HepG2 (cell line): ENCODE data around the gene STUB1. TPM values are rescaled to one million over a fixed set of nuclear protein-coding genes. Genes with fewer than 3 reads are reported as not detected.

Source experiments
- ARHGAP35 ChIP-seq: sonication (generic); formaldehyde crosslinking; IDR thresholded peaks from 2 replicates; pipeline ENCODE4 v1.9.0; 2022; ENCODE audit warnings: mild to moderate bottlenecking, inconsistent platforms, moderate library complexity, missing genetic modification reagents, borderline replicate concordance
- CHD2 ChIP-seq: IDR thresholded peaks from 2 replicates; pipeline ENCODE4 v1.6.1; 2011; ENCODE audit warnings: low read depth, low read length, improper control_type of control experiment
- ELK4 ChIP-seq: sonication (generic); formaldehyde crosslinking; IDR thresholded peaks from 2 replicates; pipeline ENCODE4 v1.9.0; 2021; ENCODE audit warnings: missing genetic modification reagents, borderline replicate concordance
- ESRRA ChIP-seq: sonication (generic); formaldehyde crosslinking; IDR thresholded peaks from 2 replicates; pipeline ENCODE4 v1.5.1; 2020; ENCODE audit warnings: mild to moderate bottlenecking, low read depth, missing genetic modification reagents
- GPBP1L1 ChIP-seq: sonication (generic); formaldehyde crosslinking; IDR thresholded peaks from 2 replicates; pipeline ENCODE4 v1.5.0; 2020; ENCODE audit warnings: mild to moderate bottlenecking, missing genetic modification reagents
- GTF3A ChIP-seq: sonication (generic); formaldehyde crosslinking; conservative IDR thresholded peaks from 2 replicates; pipeline ENCODE4 v1.4.0; 2020; ENCODE audit warnings: mild to moderate bottlenecking, missing genetic modification reagents
- JUNB ChIP-seq: sonication (generic); formaldehyde crosslinking; IDR thresholded peaks from 2 replicates; pipeline ENCODE4 v1.8.0; 2022; ENCODE audit warnings: missing genetic modification reagents, mild to moderate bottlenecking, borderline replicate concordance
- PPARG ChIP-seq: conservative IDR thresholded peaks from 2 replicates; pipeline ENCODE4 v1.6.1; 2016; ENCODE audit warnings: missing biosample characterization, missing genetic modification reagents
- STAG1 ChIP-seq: sonication (generic); formaldehyde crosslinking; IDR thresholded peaks from 2 replicates; pipeline ENCODE4 v1.4.0; 2020; ENCODE audit warnings: missing genetic modification reagents
- YEATS2 ChIP-seq: sonication (generic); formaldehyde crosslinking; IDR thresholded peaks from 2 replicates; pipeline ENCODE4 v1.4.0; 2020; ENCODE audit warnings: missing genetic modification reagents, borderline replicate concordance
- ZBTB37 ChIP-seq: sonication (generic); formaldehyde crosslinking; IDR thresholded peaks from 2 replicates; pipeline ENCODE4 v1.4.0; 2020; ENCODE audit warnings: mild to moderate bottlenecking, missing genetic modification reagents
- ZFY ChIP-seq: sonication (generic); formaldehyde crosslinking; IDR thresholded peaks from 2 replicates; pipeline ENCODE4 v1.4.0; 2020; ENCODE audit warnings: missing genetic modification reagents
- ZGPAT ChIP-seq: IDR thresholded peaks from 2 replicates; pipeline ENCODE4 v1.6.1; 2016; ENCODE audit warnings: mild to moderate bottlenecking
- ZNF33A ChIP-seq: sonication (generic); formaldehyde crosslinking; IDR thresholded peaks from 2 replicates; pipeline ENCODE4 v1.5.1; 2020; ENCODE audit warnings: missing genetic modification reagents, mild to moderate bottlenecking, moderate library complexity, borderline replicate concordance
- ZNF34 ChIP-seq: sonication (generic); formaldehyde crosslinking; IDR thresholded peaks from 2 replicates; pipeline ENCODE4 v1.4.0; 2020; ENCODE audit warnings: mild to moderate bottlenecking, missing genetic modification reagents, borderline replicate concordance
- ZNF383 ChIP-seq: sonication (generic); formaldehyde crosslinking; IDR thresholded peaks from 2 replicates; pipeline ENCODE4 v1.4.0; 2020; ENCODE audit warnings: missing genetic modification reagents, mild to moderate bottlenecking, borderline replicate concordance
- ZNF547 ChIP-seq: sonication (generic); formaldehyde crosslinking; IDR thresholded peaks from 2 replicates; pipeline ENCODE4 v1.5.1; 2020; ENCODE audit warnings: mild to moderate bottlenecking, missing genetic modification reagents
- ZNF563 ChIP-seq: sonication (generic); formaldehyde crosslinking; IDR thresholded peaks from 2 replicates; pipeline ENCODE4 v1.8.0; 2022; ENCODE audit warnings: mild to moderate bottlenecking, moderate library complexity, missing genetic modification reagents
- ZNF569 ChIP-seq: sonication (generic); formaldehyde crosslinking; IDR thresholded peaks from 2 replicates; pipeline ENCODE4 v1.5.0; 2020; ENCODE audit warnings: mild to moderate bottlenecking, missing genetic modification reagents, moderate library complexity, borderline replicate concordance
- ZNF672 ChIP-seq: sonication (generic); formaldehyde crosslinking; IDR thresholded peaks from 2 replicates; pipeline ENCODE4 v1.8.1; 2022; ENCODE audit warnings: missing genetic modification reagents
- polyA plus RNA-seq, 8 experiments: library from polyadenylated mRNA; depleted of rRNA in 3 of 8; stranded (reverse) in 7 of 8; unstranded in 1 of 8; fragments of >200 nt; fragmentation: Illumina TruSeq in 4 of 8; extraction: Trizol in 4 of 8; gene quantifications; 2 replicates each; pipeline versions ENCODE4 v1.2.1 to v1.2.3, GENCODE V29; 2011 to 2016; ENCODE audit warnings: low read depth in 4 of 8, missing spikeins in 1 of 8, mixed read lengths in 1 of 8; ENCODE audit not compliant: insufficient read depth in 1 of 8
- total RNA-seq, 5 experiments: library from RNA; depleted of rRNA; stranded (reverse); fragments of >200 nt; fragmentation: Illumina TruSeq; extraction: Trizol; gene quantifications; 2 replicates each; pipeline ENCODE4 v1.2.3, GENCODE V29; 2016; ENCODE audit warnings: low read depth in 1 of 5

Gene STUB1
- total and polyA plus RNA-seq, 2 of the 13 experiments (the other 11 are each of a cell fraction or from before 2014, with no cell fraction given), result 52.9 to 78.2 TPM

- TF ChIP-seq PPARG, result peak; percentile 61; the same call in 1 of the 2 replicates
- TF ChIP-seq GTF3A (CRISPR knock-in tag), result no peak; the same call in 1 of the 2 replicates
- TF ChIP-seq GPBP1L1 (CRISPR knock-in tag), result no peak
- TF ChIP-seq STAG1 (CRISPR knock-in tag), result peak; percentile 60
- no peak for TF ChIP-seq ZNF547 (CRISPR knock-in tag)
- TF ChIP-seq JUNB (CRISPR knock-in tag), result no peak
- TF ChIP-seq ZNF563 (CRISPR knock-in tag), result no peak
- TF ChIP-seq ELK4 (CRISPR knock-in tag), result no peak
- no peak for TF ChIP-seq ESRRA (CRISPR knock-in tag)
- TF ChIP-seq ZBTB37 (CRISPR knock-in tag), result no peak
- no peak for TF ChIP-seq ZNF33A
- TF ChIP-seq ZNF383 (CRISPR knock-in tag), result no peak
- no peak for TF ChIP-seq ZFY (CRISPR knock-in tag)
- no peak; the same call in 1 of the 2 replicates for TF ChIP-seq ARHGAP35 (CRISPR knock-in tag)
- no peak for TF ChIP-seq CHD2
- peak; percentile 74; the same call in 1 of the 2 replicates for TF ChIP-seq ZNF34 (CRISPR knock-in tag)
- TF ChIP-seq YEATS2 (CRISPR knock-in tag), result no peak
- no peak for TF ChIP-seq ZGPAT (CRISPR knock-in tag)
- TF ChIP-seq ZNF569 (CRISPR knock-in tag), result no peak
- TF ChIP-seq ZNF672 (CRISPR knock-in tag), result no peak
These were observed 32.0 kb upstream of the STUB1 start (continued) for GRCh38 chr16:648071-648780.
